HCT116 (cell line): ENCODE measurements around the gene ABI3. TPM values are rescaled to one million over a fixed set of nuclear protein-coding genes. Genes with fewer than 3 reads are reported as not detected.

Experiments used
- ATAC-seq: fragments of 200-7000 bp; cut with Tn5 transposase; 2 replicates; pipeline ENCODE4 v1.9.1; 2020; ENCODE audit warnings: mild to moderate bottlenecking, moderate library complexity
- BruUV-seq: library from RNA; stranded (reverse); fragments of 400-500 nt; replicated peaks from 2 replicates; lab custom pipeline; 2021; lab: Mats Ljungman, UMichigan
- CTCF ChIA-PET: fragments of 300-600 bp; sonication (Branson Sonifier 250); formaldehyde crosslinking; loops from one replicate; lab custom pipeline; 2021; ENCODE audit warnings: antibody characterized with exemption; lab: Charles Lee
- POLR2A ChIA-PET: fragments of 300-600, 350-600 bp; sonication (Branson Sonifier 250); formaldehyde crosslinking; loops from one replicate; lab custom pipeline; 2021; ENCODE audit warnings: antibody characterized with exemption; lab: Charles Lee
- RAD21 ChIA-PET, 2 experiments: fragments of 300-600 bp; sonication (Branson Sonifier 250); formaldehyde crosslinking; loops; one replicate each; lab custom pipeline; 2023; ENCODE audit warnings: low total read pairs in 2 of 2; ENCODE audit not compliant: uncharacterized antibody in 2 of 2, unreplicated experiment in 2 of 2, low non-redundant PET in 1 of 2; lab: Charles Lee
- DNase-seq: peaks from one replicate; pipeline ENCODE4 v3.0.0-alpha.2; 2010; ENCODE audit warnings: low read depth, low spot score
- H2AFZ ChIP-seq: fragments of 200-600 bp; shearing (Covaris generic), sonication (generic); 2 replicates; pipeline ENCODE4 v1.6.1; 2017; ENCODE audit warnings: low read depth, mixed run types, mixed read lengths, antibody characterized with exemption, low read length; ENCODE audit not compliant: poor library complexity, severe bottlenecking
- H3K27ac ChIP-seq: 2 replicates; pipeline ENCODE4 v1.5.1; 2012; ENCODE audit warnings: low read depth, low read length
- H3K27me3 ChIP-seq: fragments of 200-600 bp; sonication (generic); 2 replicates; pipeline ENCODE4 v1.6.1; 2016; ENCODE audit warnings: mixed run types, low read length, mixed read lengths; ENCODE audit not compliant: insufficient read depth
- H3K36me3 ChIP-seq, 2 experiments: fragments of 200-500 bp in 1 of 2; fragments of 200-600 bp in 1 of 2; sonication (Bioruptor generic) in 1 of 2; sonication (generic) in 1 of 2; 2 replicates each; pipeline versions ENCODE4 v1.5.1 to v1.6.1; 2014 to 2016; ENCODE audit warnings: low read length in 2 of 2, inconsistent platforms in 1 of 2, mixed read lengths in 1 of 2, mixed run types in 1 of 2; ENCODE audit not compliant: insufficient read depth in 2 of 2, control insufficient read depth in 1 of 2
- H3K4me1 ChIP-seq, 2 experiments: fragments of 200-600 bp in 1 of 2; sonication (generic) in 1 of 2; 2 replicates each; pipeline versions ENCODE4 v1.5.1 to v1.6.1; 2012 to 2017; ENCODE audit warnings: low read length in 2 of 2, inconsistent platforms in 1 of 2, mild to moderate bottlenecking in 1 of 2, mixed read lengths in 1 of 2, mixed run types in 1 of 2, moderate library complexity in 1 of 2; ENCODE audit not compliant: insufficient read depth in 2 of 2, control insufficient read depth in 1 of 2
- H3K4me2 ChIP-seq: fragments of 200-600 bp; sonication (generic); 2 replicates; pipeline ENCODE4 v1.6.1; 2017; ENCODE audit warnings: mixed run types, low read length, mixed read lengths
- H3K4me3 ChIP-seq, 2 experiments: fragments of 200-600 bp in 1 of 2; sonication (generic) in 1 of 2; replicated peaks in 1 of 2; 2 replicates each; pipeline ENCODE4 v1.5.1; 2011 to 2016; ENCODE audit warnings: low read length in 2 of 2, control low read depth in 1 of 2, low read depth in 1 of 2, mild to moderate bottlenecking in 1 of 2, mixed read lengths in 1 of 2, mixed run types in 1 of 2
- H3K79me2 ChIP-seq: fragments of 200-600 bp; sonication (generic); 2 replicates; pipeline ENCODE4 v1.6.1; 2017; ENCODE audit warnings: mild to moderate bottlenecking, mixed run types, low read length, moderate library complexity, mixed read lengths; ENCODE audit not compliant: insufficient read depth
- H3K9ac ChIP-seq: fragments of 200-600 bp; sonication (generic); 2 replicates; pipeline ENCODE4 v1.6.1; 2016; ENCODE audit warnings: low read length, mixed read lengths
- H3K9me2 ChIP-seq: fragments of 200-600 bp; sonication (generic), shearing (Covaris generic); 2 replicates; pipeline ENCODE4 v1.6.1; 2017; ENCODE audit warnings: mixed run types, mild to moderate bottlenecking, moderate library complexity; ENCODE audit not compliant: insufficient read depth
- H3K9me3 ChIP-seq, 2 experiments: fragments of 200-500 bp in 1 of 2; fragments of 200-600 bp in 1 of 2; sonication (Bioruptor generic) in 1 of 2; sonication (generic) in 1 of 2; 2 replicates each; pipeline ENCODE4 v1.6.1; 2014 to 2017; ENCODE audit warnings: low read length in 2 of 2, mixed read lengths in 2 of 2, inconsistent platforms in 1 of 2, low read depth in 1 of 2, mild to moderate bottlenecking in 1 of 2, mixed run types in 1 of 2, moderate library complexity in 1 of 2; ENCODE audit not compliant: control insufficient read depth in 1 of 2, insufficient read depth in 1 of 2
- H4K20me1 ChIP-seq: fragments of 200-600 bp; sonication (generic), shearing (Covaris generic); 2 replicates; pipeline ENCODE4 v1.6.1; 2017; ENCODE audit warnings: mixed run types, mild to moderate bottlenecking, moderate library complexity; ENCODE audit not compliant: insufficient read depth
- ATF3 ChIP-seq: IDR thresholded peaks from 2 replicates; pipeline ENCODE4 v1.6.1; 2012
- CBX3 ChIP-seq: IDR thresholded peaks from 2 replicates; pipeline ENCODE4 v1.6.1; 2012; ENCODE audit warnings: low read depth
- CEBPB ChIP-seq: IDR thresholded peaks from 2 replicates; pipeline ENCODE4 v1.6.1; 2012; ENCODE audit warnings: low read depth
- CTCF ChIP-seq, 3 experiments: fragments of 200-600 bp in 1 of 3; sonication (generic) in 1 of 3; IDR thresholded peaks in 2 of 3; conservative IDR thresholded peaks in 1 of 3; 2 replicates each; pipeline ENCODE4 v1.5.1; 2012 to 2017; ENCODE audit warnings: low read depth in 2 of 3, low read length in 2 of 3, antibody characterized with exemption in 1 of 3, borderline replicate concordance in 1 of 3, control low read depth in 1 of 3, mild to moderate bottlenecking in 1 of 3, mixed read lengths in 1 of 3, mixed run types in 1 of 3, moderate library complexity in 1 of 3; ENCODE audit not compliant: insufficient read depth in 1 of 3
- EGR1 ChIP-seq: IDR thresholded peaks from 2 replicates; pipeline ENCODE4 v1.6.1; 2012; ENCODE audit warnings: low read depth
- ELF1 ChIP-seq: IDR thresholded peaks from 2 replicates; pipeline ENCODE4 v1.6.1; 2012; ENCODE audit warnings: low read depth, borderline replicate concordance
- EZH2phosphoT487 ChIP-seq: fragments of 200-600 bp; IDR thresholded peaks from 2 replicates; pipeline ENCODE4 v1.6.1; 2018; ENCODE audit warnings: antibody characterized with exemption, borderline replicate concordance
- FOSL1 ChIP-seq: IDR thresholded peaks from 2 replicates; pipeline ENCODE4 v1.6.1; 2012; ENCODE audit warnings: low read depth
- JUND ChIP-seq: IDR thresholded peaks from 2 replicates; pipeline ENCODE4 v1.6.1; 2012
- MAX ChIP-seq: IDR thresholded peaks from 2 replicates; pipeline ENCODE4 v1.6.1; 2012
- POLR2A ChIP-seq: IDR thresholded peaks from 2 replicates; pipeline ENCODE4 v1.7.0; 2011; ENCODE audit warnings: borderline replicate concordance; ENCODE audit not compliant: insufficient read depth, insufficient read length; ENCODE audit errors: extremely low read depth
- POLR2AphosphoS5 ChIP-seq: IDR thresholded peaks from 2 replicates; pipeline ENCODE4 v1.6.1; 2011; ENCODE audit warnings: mild to moderate bottlenecking, low read depth, low read length, moderate library complexity
- RAD21 ChIP-seq: IDR thresholded peaks from 2 replicates; pipeline ENCODE4 v1.6.1; 2012; ENCODE audit warnings: low read depth, mild to moderate bottlenecking
- REST ChIP-seq: IDR thresholded peaks from 2 replicates; pipeline ENCODE4 v1.6.1; 2012; ENCODE audit warnings: low read depth
- SIN3A ChIP-seq: IDR thresholded peaks from 2 replicates; pipeline ENCODE4 v1.6.1; 2012; ENCODE audit warnings: low read depth
- SRF ChIP-seq: IDR thresholded peaks from 2 replicates; pipeline ENCODE4 v1.6.1; 2012; ENCODE audit warnings: low read depth
- TCF7L2 ChIP-seq: IDR thresholded peaks from 2 replicates; pipeline ENCODE4 v1.7.0; 2011; ENCODE audit warnings: borderline replicate concordance, inconsistent platforms; ENCODE audit not compliant: insufficient read depth, insufficient read length; ENCODE audit errors: extremely low read depth
- YY1 ChIP-seq: IDR thresholded peaks from 2 replicates; pipeline ENCODE4 v1.6.1; 2011; ENCODE audit warnings: low read length, low read depth, moderate library complexity, mild to moderate bottlenecking; ENCODE audit not compliant: insufficient replicate concordance; ENCODE audit errors: extremely low read depth
- ZBTB33 ChIP-seq: IDR thresholded peaks from 2 replicates; pipeline ENCODE4 v1.6.1; 2011; ENCODE audit warnings: mild to moderate bottlenecking, low read length, moderate library complexity; ENCODE audit not compliant: insufficient replicate concordance; ENCODE audit errors: extremely low read depth
- ZFX ChIP-seq: fragments of 450-650 bp; IDR thresholded peaks from 2 replicates; pipeline ENCODE4 v1.6.1; 2017
- intact Hi-C: fragments of 100-400 bp; cut with micrococcal nuclease; formaldehyde crosslinking; loops from 2 replicates; pipeline ENCODE4 v1.10.0; 2022
- total RNA-seq: library from RNA; stranded (reverse); gene quantifications from one replicate; pipeline ENCODE4 v1.2.1, GENCODE V29; 2021; ENCODE audit not compliant: unreplicated experiment

ABI3 gene
- total RNA-seq, 1 experiment from 2014 or later: 0.12 TPM

- H3K27ac ChIP-seq: no peak overlapping the region
- TF ChIP-seq RAD21 (no peak), ZBTB33 (no peak), TCF7L2 (no peak), SIN3A (no peak), POLR2A (no peak), YY1 (no peak), CTCF (IDR thresholded peaks at IDR 0.05 in 2 of 3, conservative IDR thresholded peaks at IDR 0.05 in 1 of 3; ENCODE audit: borderline replicate concordance in 1 of 3, insufficient read depth in 1 of 3, low read depth in 2 of 3, low read length in 2 of 3) (no peak), SRF (no peak), ATF3 (no peak), FOSL1 (no peak), MAX (no peak), CBX3 (no peak), POLR2AphosphoS5 (no peak), REST (no peak), JUND (no peak), ZFX (no peak), EGR1 (no peak), ELF1 (no peak), CEBPB (no peak), EZH2phosphoT487 (no peak)
- DNase-seq (no peak), ATAC-seq (no peak)
- no TSS peak for BruUV-seq
- H2AFZ ChIP-seq: no peak overlapping the region
- H3K36me3 ChIP-seq: no peaks in the 10 kb centered on the region
- CTCF ChIA-PET: interaction anchor here (1.4 kb wide), 1 partner anchor 16 kb away, joined by 3 read pairs; no protein-coding TSS in a partner anchor
- POLR2A ChIA-PET: interaction anchor here (1.3 kb wide), 1 partner anchor 21 kb away, joined by 3 read pairs; no protein-coding TSS in a partner anchor
- H3K9ac ChIP-seq: no peak overlapping the region
- peaks cover 0 to 11% of the 10 kb centered on the region in 2 experiments; a peak in 2 of 4 replicates for H3K4me1 ChIP-seq
- RAD21 ChIA-PET: no interaction called here
- H3K4me2 ChIP-seq: no peak overlapping the region
- H3K27me3 ChIP-seq: no peaks in the 10 kb centered on the region
- no peak overlapping the region for H3K4me3 ChIP-seq
- no peaks in the 10 kb centered on the region for H4K20me1 ChIP-seq
- H3K9me2 ChIP-seq: no peaks in the 10 kb centered on the region
- no peaks in the 10 kb centered on the region for H3K9me3 ChIP-seq
- intact Hi-C loops: no loop called here
- no peaks in the 10 kb centered on the region for H3K79me2 ChIP-seq
These were observed 2.9 kb downstream of the ABI3 start for GRCh38 chr17:49213399-49213798.
